NCI-H1105 treated with DMSO at 0.1 percent for 48 hours (cell line): ENCODE measurements around the gene MCAT.

ENCODE experiments used
- DNase-seq: peaks from one replicate; lab custom pipeline; 2025; lab: John Stamatoyannopoulos, UW

MCAT gene

GRCh38 chr22:43090130-43090789 is 52.9 kb downstream of the MCAT start:
- peak; percentile 57 for DNase-seq

DNA sequence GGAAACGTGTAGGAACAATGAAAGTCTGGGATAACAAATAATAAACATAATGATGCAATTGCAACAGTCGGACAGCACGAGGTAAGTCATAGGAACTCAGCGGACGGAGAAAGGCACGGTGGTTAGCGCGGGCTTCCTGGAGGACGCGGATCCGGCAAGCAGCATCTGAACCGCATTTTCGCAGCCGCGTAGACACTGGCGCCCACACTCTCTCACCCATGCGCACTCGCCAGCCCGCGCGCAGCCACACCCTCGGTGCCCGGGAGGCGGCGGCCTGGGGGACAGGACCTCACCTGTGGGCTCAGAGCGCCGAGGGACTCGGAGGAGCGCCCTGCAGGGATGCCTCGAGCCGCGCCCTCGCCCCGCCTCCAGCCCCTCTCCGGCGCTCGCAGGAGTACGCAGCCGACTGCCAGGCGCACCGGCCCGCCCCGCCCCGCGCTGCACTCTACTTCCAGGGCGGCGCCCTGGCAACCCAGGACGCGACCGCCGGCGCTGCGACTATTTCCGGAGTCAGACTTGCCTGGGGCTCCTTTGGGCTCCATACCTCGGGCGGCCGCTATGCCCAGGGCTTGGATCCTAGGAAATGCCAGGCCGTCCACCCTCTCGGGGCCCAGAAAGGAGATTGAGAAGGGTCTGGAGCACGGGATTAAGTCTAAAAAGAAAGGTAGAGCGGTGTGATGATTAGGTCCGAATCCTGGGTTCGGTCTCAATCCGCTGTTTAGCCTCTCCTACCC is 54.0 kb downstream of the MCAT start, which contains the start of gene TTLL1:
Gene TTLL1, minus strand, starts transcription at position 408 of the 734 bp plus-strand sequence. CDS start 13,805 bp downstream, outside the sequence.
- no peak for DNase-seq

DNA sequence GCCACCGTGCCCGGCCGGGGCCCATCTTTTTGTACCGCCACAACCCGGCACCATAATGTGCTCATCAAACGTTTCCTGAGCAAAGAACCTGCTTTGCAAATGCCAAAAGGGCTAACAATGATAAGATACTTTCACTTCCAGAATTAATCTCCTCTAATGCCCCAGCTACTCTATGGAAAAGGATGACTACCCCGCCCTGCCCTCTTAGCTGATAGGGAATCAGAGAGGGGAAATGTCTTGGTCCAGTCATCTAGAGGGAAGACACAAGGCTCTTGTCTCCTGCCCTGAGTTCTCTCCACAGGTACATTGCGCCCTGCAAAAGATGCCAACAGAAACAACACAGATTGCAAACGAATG is 54.6 kb downstream of the MCAT start:
- DNase-seq: no peak

DNA sequence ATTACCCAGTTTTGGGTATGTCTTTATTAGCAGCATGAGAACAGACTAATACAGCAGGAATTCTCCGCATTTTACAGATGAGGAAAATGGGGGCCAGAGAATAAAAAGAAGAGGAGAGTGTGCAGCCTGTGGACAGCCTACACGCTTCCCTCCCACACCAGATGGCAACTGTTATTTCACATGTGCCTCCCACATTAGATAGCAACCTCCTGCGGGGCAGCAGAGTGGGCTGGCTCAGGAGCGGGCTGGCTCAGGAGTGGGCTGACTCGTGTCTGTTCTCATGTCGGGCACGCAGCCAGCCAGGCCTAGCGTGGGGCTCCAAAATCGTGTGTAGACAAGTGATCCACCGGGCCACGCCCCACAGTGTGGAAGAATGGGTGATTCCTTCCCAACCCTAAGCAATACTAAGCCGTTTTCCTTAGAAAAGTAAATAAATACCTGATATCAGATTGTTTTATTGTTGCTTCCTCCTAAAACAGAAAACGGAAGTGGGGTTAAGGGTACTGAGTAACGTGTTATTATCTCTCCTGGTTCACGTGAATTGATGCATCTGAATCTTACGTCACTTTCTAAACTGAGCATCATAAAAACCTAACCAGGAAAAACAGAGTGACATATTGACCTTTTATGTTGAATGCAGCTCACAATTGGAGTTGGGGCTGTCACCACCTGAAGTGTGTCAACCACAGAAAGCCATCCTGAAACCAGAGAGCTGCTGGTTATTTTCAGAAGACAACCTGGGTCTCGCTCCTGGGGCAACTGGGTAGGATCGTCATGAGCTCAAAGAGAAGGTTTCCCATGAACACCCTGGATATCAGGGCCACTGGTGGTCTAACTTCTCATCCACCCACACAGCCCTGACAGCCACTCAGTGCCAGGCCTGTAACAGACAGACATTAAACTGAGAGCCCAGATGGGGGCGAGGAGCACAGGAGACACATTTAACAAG is 57.3 kb downstream of the MCAT start:
- DNase-seq: no peak
